H9 (cell line): Measurements from ENCODE around the gene GCHFR. TPM values are rescaled to one million over a fixed set of nuclear protein-coding genes. Genes with fewer than 3 reads are reported as not detected.

ENCODE experiments used
- DNase-seq: peaks from one replicate; pipeline ENCODE4 v3.0.0-alpha.2; 2017
- H2AFZ ChIP-seq: one replicate; pipeline ENCODE4 v1.6.1; 2013; ENCODE audit warnings: mild to moderate bottlenecking, low read length, control low read depth, moderate library complexity
- H2AK5ac ChIP-seq: 2 replicates; pipeline ENCODE4 v1.6.1; 2013; ENCODE audit warnings: low read length, control low read depth, mixed read lengths; ENCODE audit not compliant: insufficient read length
- H2BK120ac ChIP-seq: one replicate; pipeline ENCODE4 v1.6.1; 2013; ENCODE audit warnings: low read depth, mild to moderate bottlenecking, low read length, control low read depth, inconsistent platforms; ENCODE audit not compliant: poor library complexity, severe bottlenecking
- H2BK12ac ChIP-seq: 2 replicates; pipeline ENCODE4 v1.6.1; 2013; ENCODE audit warnings: low read length, control low read depth, mixed read lengths, low read depth; ENCODE audit not compliant: insufficient read length
- H2BK15ac ChIP-seq: 2 replicates; pipeline ENCODE4 v1.6.1; 2013; ENCODE audit warnings: low read depth, low read length, control low read depth
- H2BK20ac ChIP-seq: one replicate; pipeline ENCODE4 v1.6.1; 2013; ENCODE audit warnings: low read depth, mild to moderate bottlenecking, low read length, control low read depth, inconsistent platforms; ENCODE audit not compliant: poor library complexity, severe bottlenecking
- H2BK5ac ChIP-seq: 2 replicates; pipeline ENCODE4 v1.6.1; 2013; ENCODE audit warnings: low read length, control low read depth, mixed read lengths; ENCODE audit not compliant: insufficient read length
- H3K14ac ChIP-seq: 2 replicates; pipeline ENCODE4 v1.6.1; 2013; ENCODE audit warnings: low read length, control low read depth; ENCODE audit not compliant: insufficient read depth
- H3K18ac ChIP-seq: 2 replicates; pipeline ENCODE4 v1.6.1; 2013; ENCODE audit warnings: low read depth, mild to moderate bottlenecking, mixed read lengths, low read length, control low read depth; ENCODE audit not compliant: insufficient read length
- H3K23ac ChIP-seq: 2 replicates; pipeline ENCODE4 v1.6.1; 2013; ENCODE audit warnings: low read length, control low read depth, mixed read lengths, low read depth; ENCODE audit not compliant: insufficient read length
- H3K23me2 ChIP-seq: 2 replicates; pipeline ENCODE4 v1.6.1; 2013; ENCODE audit warnings: low read depth, mild to moderate bottlenecking, mixed read lengths, low read length, control low read depth; ENCODE audit not compliant: insufficient read length, poor library complexity, severe bottlenecking
- H3K27ac ChIP-seq: 2 replicates; pipeline ENCODE4 v1.5.1; 2013; ENCODE audit warnings: low read length, control low read depth, mixed read lengths, low read depth; ENCODE audit not compliant: insufficient read length
- H3K27me3 ChIP-seq: 2 replicates; pipeline ENCODE4 v1.6.1; 2013; ENCODE audit warnings: low read length, control low read depth, inconsistent platforms; ENCODE audit not compliant: insufficient read depth
- H3K4ac ChIP-seq: 2 replicates; pipeline ENCODE4 v1.6.1; 2013; ENCODE audit warnings: low read depth, mild to moderate bottlenecking, control low read depth, inconsistent platforms, low read length, moderate library complexity
- H3K4me1 ChIP-seq: 2 replicates; pipeline ENCODE4 v1.6.1; 2013; ENCODE audit warnings: low read length, control low read depth, inconsistent platforms; ENCODE audit not compliant: insufficient read depth
- H3K4me2 ChIP-seq: 2 replicates; pipeline ENCODE4 v1.6.1; 2013; ENCODE audit warnings: low read length, control low read depth, mixed read lengths; ENCODE audit not compliant: insufficient read length, insufficient read depth
- H3K56ac ChIP-seq: 2 replicates; pipeline ENCODE4 v1.6.1; 2013; ENCODE audit warnings: low read depth, mild to moderate bottlenecking, mixed read lengths, low read length, control low read depth; ENCODE audit not compliant: insufficient read length
- H3K79me1 ChIP-seq: 2 replicates; pipeline ENCODE4 v1.6.1; 2013; ENCODE audit warnings: low read depth, mild to moderate bottlenecking, moderate library complexity, low read length, control low read depth, inconsistent platforms; ENCODE audit not compliant: insufficient read depth, poor library complexity, severe bottlenecking
- H3K79me2 ChIP-seq: 2 replicates; pipeline ENCODE4 v1.6.1; 2013; ENCODE audit warnings: low read length, control low read depth, inconsistent platforms; ENCODE audit not compliant: insufficient read depth
- H3K9ac ChIP-seq: 2 replicates; pipeline ENCODE4 v1.6.1; 2013; ENCODE audit warnings: low read length, control low read depth, mixed read lengths; ENCODE audit not compliant: insufficient read length; ENCODE audit errors: extremely low read depth
- H3K9me3 ChIP-seq: one replicate; pipeline ENCODE4 v1.6.1; 2013; ENCODE audit warnings: low read depth, low read length, inconsistent platforms; ENCODE audit not compliant: control insufficient read depth
- H3T11ph ChIP-seq: one replicate; pipeline ENCODE4 v1.6.1; 2013; ENCODE audit warnings: mild to moderate bottlenecking, low read length, control low read depth, inconsistent platforms
- H4K20me1 ChIP-seq: one replicate; pipeline ENCODE4 v1.6.1; 2013; ENCODE audit not compliant: control insufficient read depth, insufficient read length, insufficient read depth
- H4K5ac ChIP-seq: 2 replicates; pipeline ENCODE4 v1.6.1; 2013; ENCODE audit warnings: low read depth, mild to moderate bottlenecking, mixed read lengths, low read length, control low read depth; ENCODE audit not compliant: insufficient read length
- H4K8ac ChIP-seq: replicated peaks from 2 replicates; pipeline ENCODE4 v1.6.1; 2013; ENCODE audit warnings: low read length, control low read depth, mixed read lengths, low read depth; ENCODE audit not compliant: insufficient read length
- H4K91ac ChIP-seq: 2 replicates; pipeline ENCODE4 v1.6.1; 2013; ENCODE audit warnings: low read depth, mild to moderate bottlenecking, moderate library complexity, mixed read lengths, low read length, control low read depth; ENCODE audit not compliant: insufficient read length
- H3K27ac Mint-ChIP-seq, 3 experiments: 2 replicates in 2 of 3; 3 replicates in 1 of 3; pipeline ENCODE4 v1.8.0; 2020 to 2021; ENCODE audit warnings: mixed read lengths in 3 of 3, mild to moderate bottlenecking in 1 of 3, moderate library complexity in 1 of 3
- H3K27me3 Mint-ChIP-seq: 2 replicates; pipeline ENCODE4 v1.8.0; 2021; ENCODE audit warnings: low read depth, mild to moderate bottlenecking, moderate library complexity, mixed read lengths
- H3K36me3 Mint-ChIP-seq, 3 experiments: 2 replicates in 2 of 3; 3 replicates in 1 of 3; pipeline ENCODE4 v1.8.0; 2020 to 2021; ENCODE audit warnings: low read depth in 3 of 3, mixed read lengths in 3 of 3; ENCODE audit not compliant: insufficient read depth in 1 of 3
- H3K4me1 Mint-ChIP-seq, 2 experiments: 2 replicates each; pipeline ENCODE4 v1.8.0; 2020; ENCODE audit warnings: mixed read lengths in 2 of 2
- H3K4me3 Mint-ChIP-seq, 2 experiments: 2 replicates in 1 of 2; 3 replicates in 1 of 2; pipeline ENCODE4 v1.8.0; 2020 to 2021; ENCODE audit warnings: mild to moderate bottlenecking in 2 of 2, mixed read lengths in 2 of 2, moderate library complexity in 1 of 2
- H3K9me3 Mint-ChIP-seq, 2 experiments: 2 replicates in 1 of 2; 3 replicates in 1 of 2; pipeline ENCODE4 v1.8.0; 2020; ENCODE audit warnings: mild to moderate bottlenecking in 2 of 2, mixed read lengths in 2 of 2, moderate library complexity in 1 of 2
- WGBS: extraction: QIAGEN DNeasy Blood & Tissue Kit; methylation state at CpG from one replicate; pipeline ENCODE4 v1.1.7; 2013; ENCODE audit warnings: missing lambda C conversion rate, low lambda C conversion rate, mixed read lengths; ENCODE audit not compliant: insufficient read length; ENCODE audit errors: extremely low coverage; 5-methylcytosine and 5-hydroxymethylcytosine counted together
- total RNA-seq: library from RNA; stranded (reverse); gene quantifications from 2 replicates; pipeline ENCODE4 v1.2.1, GENCODE V29; 2021
- TF ChIP-seq, protein P1 (sequence below): fragments of 200-600 bp; sonication (generic); conservative IDR thresholded peaks from 3 replicates; pipeline ENCODE4 v1.8.0; 2021; ENCODE audit warnings: antibody characterized with exemption, mild to moderate bottlenecking

GCHFR gene
- total RNA-seq, 1 experiment from 2014 or later: 37.0 TPM

DNA sequence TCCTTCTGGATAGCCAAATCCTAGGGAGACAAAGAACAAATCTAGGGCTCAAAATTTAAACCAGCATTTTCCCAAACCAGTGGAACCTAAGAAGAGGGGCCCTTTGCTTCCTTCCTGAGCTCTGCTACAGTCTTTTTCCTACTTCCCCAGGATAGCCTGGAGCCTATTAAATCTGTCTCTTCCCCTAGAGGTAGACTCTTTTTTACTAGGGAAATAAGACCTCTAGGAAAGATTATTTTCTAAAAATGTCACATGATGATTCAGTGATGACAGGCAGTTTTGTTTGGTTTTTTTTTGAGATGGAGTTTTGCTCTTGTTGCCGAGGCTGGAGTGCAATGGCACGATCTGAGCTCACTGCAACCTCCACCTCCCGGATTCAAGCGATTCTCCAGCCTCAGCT is 27.3 kb upstream of the GCHFR start:
- H3K18ac ChIP-seq: no peak overlapping the region
- H3K9ac ChIP-seq: no peak overlapping the region
- H4K20me1 ChIP-seq: no peaks in the 10 kb centered on the region
- TF ChIP-seq, protein P1, sequence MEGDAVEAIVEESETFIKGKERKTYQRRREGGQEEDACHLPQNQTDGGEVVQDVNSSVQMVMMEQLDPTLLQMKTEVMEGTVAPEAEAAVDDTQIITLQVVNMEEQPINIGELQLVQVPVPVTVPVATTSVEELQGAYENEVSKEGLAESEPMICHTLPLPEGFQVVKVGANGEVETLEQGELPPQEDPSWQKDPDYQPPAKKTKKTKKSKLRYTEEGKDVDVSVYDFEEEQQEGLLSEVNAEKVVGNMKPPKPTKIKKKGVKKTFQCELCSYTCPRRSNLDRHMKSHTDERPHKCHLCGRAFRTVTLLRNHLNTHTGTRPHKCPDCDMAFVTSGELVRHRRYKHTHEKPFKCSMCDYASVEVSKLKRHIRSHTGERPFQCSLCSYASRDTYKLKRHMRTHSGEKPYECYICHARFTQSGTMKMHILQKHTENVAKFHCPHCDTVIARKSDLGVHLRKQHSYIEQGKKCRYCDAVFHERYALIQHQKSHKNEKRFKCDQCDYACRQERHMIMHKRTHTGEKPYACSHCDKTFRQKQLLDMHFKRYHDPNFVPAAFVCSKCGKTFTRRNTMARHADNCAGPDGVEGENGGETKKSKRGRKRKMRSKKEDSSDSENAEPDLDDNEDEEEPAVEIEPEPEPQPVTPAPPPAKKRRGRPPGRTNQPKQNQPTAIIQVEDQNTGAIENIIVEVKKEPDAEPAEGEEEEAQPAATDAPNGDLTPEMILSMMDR: no peak
- no peak overlapping the region for H3K56ac ChIP-seq
- no peak overlapping the region for H2BK20ac ChIP-seq
- no peaks in the 10 kb centered on the region for H3K9me3 ChIP-seq
- no CpG with 5 or more reads among the region's 4 CpGs for WGBS
- H3K79me2 ChIP-seq: no peaks in the 10 kb centered on the region
- H4K91ac ChIP-seq: no peak overlapping the region
- no peaks in the 10 kb centered on the region for H3K23me2 ChIP-seq
- peaks cover 18% of the 10 kb centered on the region for H3K4me1 ChIP-seq
- H3K4me3 Mint-ChIP-seq: no peak overlapping the region
- no peaks in the 10 kb centered on the region for H3K79me1 ChIP-seq
- H3K4me2 ChIP-seq: no peak overlapping the region
- H3K4me1 Mint-ChIP-seq: peaks cover 44 to 45% of the 10 kb centered on the region in 2 experiments
- no peak for DNase-seq
- H3K27me3 ChIP-seq: no peaks in the 10 kb centered on the region
- H3K36me3 Mint-ChIP-seq: peaks cover 19 to 64% (median 57%) of the 10 kb centered on the region in 3 experiments; a peak in 6 of 7 replicates
- H3K27ac Mint-ChIP-seq: no peak overlapping the region; a peak in 1 of 7 replicates
- H2AK5ac ChIP-seq: no peak overlapping the region
- H2BK15ac ChIP-seq: no peak overlapping the region
- no peak overlapping the region for H2BK12ac ChIP-seq
- no peak overlapping the region for H2BK120ac ChIP-seq
- H3K27ac ChIP-seq: no peak overlapping the region
- H2AFZ ChIP-seq: no peak overlapping the region
- no peaks in the 10 kb centered on the region for H3K9me3 Mint-ChIP-seq
- H3K23ac ChIP-seq: no peak overlapping the region
- no peak overlapping the region for H3K4ac ChIP-seq
- no peak overlapping the region for H4K5ac ChIP-seq
- H4K8ac ChIP-seq: no peak overlapping the region
- no peak overlapping the region for H2BK5ac ChIP-seq
- no peak overlapping the region for H3T11ph ChIP-seq
- no peak overlapping the region for H3K14ac ChIP-seq
- H3K27me3 Mint-ChIP-seq: no peaks in the 10 kb centered on the region; the same call in 1 of the 2 replicates
